GM12875 (cell line): Measurements from ENCODE around the gene IDH3A.

ENCODE experiments used
- H3K4me3 ChIP-seq: one replicate; pipeline ENCODE4 v1.5.1; 2011; ENCODE audit warnings: low read depth, low read length, control low read depth
- CTCF ChIP-seq: IDR thresholded peaks from 2 replicates; pipeline ENCODE4 v1.5.1; 2011; ENCODE audit warnings: low read depth, mild to moderate bottlenecking, control low read depth, inconsistent platforms, low read length, moderate library complexity, borderline replicate concordance; ENCODE audit not compliant: insufficient read depth

The IDH3A gene

DNA sequence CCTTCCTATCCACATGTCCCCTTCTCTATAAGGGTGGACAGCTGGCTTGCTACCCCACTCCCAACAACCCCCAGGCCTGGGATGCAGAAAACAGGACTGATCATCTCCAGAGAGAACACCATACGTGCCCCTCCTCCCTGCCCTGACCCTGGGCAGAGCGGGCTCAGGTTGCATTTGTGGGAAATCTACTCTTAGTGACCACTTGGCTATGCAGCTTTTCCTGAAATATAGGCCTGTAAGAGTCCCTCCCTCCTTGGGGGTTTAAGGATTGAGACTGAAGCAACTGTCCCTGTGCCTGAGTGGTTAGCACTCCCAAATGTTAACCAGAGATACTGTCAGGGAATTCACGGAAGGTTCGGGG lies 45.1 kb upstream of the IDH3A start:
- no peak overlapping the region for H3K4me3 ChIP-seq
- no peak for TF ChIP-seq CTCF

DNA sequence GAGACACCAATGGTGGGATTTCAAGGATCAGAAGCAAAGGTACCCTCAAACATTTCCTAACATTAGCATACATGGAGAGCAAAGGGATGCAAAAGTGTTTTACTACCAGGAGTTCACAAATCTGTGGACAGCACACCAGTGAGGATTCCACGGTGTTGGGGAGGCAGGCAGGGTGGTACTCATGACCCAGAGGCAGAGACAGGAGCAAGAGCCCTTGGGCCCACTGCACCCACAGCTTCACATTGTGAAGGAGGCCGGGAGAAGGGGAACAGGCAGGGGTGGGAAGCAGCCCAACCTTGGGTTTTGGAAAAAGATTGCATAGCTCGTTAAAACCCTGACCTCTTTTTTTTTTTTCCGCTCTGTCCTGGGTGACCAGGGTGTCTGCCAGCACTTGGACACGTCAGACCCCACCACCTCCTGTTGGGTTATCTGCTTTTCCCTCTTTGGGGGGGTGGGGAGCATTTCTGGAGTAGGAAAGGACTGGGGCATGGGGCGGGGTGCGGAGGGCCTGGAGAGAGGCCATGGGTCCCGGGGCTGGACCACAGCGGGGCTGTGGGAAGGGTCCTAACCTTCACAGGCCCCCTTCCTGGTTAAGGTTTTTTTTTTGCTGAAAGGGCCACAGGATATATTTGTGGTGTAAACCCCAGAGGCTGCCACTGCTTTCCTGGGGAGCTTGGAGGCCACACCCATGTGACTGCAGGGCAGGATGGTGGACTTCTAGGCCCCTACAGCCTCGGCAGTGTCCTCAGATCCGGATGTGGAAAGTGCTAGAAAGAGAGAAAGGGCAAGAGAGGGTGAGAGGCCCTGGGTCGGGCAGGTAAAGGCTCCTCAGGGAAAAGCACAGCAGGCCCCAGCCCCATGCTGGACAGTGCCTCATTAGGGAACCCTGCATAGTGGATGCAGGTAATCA lies 44.3 kb upstream of the IDH3A start:
- no peak for TF ChIP-seq CTCF
- H3K4me3 ChIP-seq: no peak overlapping the region

DNA sequence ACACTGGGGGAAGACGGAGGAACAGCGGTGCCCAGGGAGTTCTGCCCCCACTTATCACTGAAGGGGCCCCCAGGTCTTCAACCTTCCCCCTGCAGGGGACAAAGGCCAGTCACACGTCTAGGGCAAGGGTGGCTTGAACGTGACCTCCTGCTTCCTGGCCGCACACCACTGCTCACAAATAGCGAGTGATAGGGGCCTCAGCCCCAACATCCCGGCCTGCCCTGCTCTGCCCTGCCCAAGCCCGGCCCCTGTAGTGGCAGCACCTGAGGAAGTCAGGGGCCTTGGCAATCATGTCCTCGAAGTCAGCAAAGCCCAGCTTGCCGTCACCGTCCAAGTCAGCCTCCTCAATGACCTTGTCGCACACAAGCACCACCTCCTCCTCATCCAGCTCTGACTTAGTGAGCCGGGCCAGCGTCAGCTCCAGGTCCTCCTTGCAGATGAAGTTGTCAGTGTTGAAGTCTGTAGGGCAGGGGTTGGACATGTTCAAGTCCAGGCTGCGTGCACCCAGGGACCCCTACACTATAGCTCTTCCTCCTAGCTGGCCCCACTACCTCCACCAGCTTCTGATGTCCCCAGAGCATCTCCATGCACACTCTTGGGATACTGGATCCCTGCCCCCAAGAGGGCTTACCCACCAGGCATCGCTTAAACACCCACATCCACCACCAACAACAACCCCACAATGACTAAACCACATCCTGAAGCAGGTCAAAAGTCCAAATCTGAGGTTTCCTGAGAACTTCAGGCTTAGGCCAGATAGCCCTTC lies 43.5 kb upstream of the IDH3A start:
- no peak for TF ChIP-seq CTCF
- H3K4me3 ChIP-seq: no peak overlapping the region

DNA sequence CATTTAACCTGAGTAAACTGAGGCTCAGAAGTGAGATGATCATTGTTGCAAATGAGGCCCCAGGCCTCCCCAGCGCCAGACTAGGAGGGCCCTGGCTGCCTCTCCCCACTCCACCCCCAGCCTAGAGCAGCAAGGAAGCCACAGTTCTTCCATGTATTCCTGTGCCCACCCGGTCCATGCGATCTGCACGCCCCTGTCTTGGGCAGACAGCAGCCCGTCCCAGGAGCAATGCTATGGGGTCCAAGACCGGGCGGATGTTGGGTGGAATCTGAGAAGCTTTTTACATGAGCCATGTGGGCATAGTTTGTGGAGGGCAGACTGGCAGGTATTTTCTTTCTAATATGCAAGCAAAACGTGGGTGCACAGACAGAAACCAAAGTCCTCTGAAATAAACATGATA lies 41.7 kb upstream of the IDH3A start:
- no peak for TF ChIP-seq CTCF
- no peak overlapping the region for H3K4me3 ChIP-seq

DNA sequence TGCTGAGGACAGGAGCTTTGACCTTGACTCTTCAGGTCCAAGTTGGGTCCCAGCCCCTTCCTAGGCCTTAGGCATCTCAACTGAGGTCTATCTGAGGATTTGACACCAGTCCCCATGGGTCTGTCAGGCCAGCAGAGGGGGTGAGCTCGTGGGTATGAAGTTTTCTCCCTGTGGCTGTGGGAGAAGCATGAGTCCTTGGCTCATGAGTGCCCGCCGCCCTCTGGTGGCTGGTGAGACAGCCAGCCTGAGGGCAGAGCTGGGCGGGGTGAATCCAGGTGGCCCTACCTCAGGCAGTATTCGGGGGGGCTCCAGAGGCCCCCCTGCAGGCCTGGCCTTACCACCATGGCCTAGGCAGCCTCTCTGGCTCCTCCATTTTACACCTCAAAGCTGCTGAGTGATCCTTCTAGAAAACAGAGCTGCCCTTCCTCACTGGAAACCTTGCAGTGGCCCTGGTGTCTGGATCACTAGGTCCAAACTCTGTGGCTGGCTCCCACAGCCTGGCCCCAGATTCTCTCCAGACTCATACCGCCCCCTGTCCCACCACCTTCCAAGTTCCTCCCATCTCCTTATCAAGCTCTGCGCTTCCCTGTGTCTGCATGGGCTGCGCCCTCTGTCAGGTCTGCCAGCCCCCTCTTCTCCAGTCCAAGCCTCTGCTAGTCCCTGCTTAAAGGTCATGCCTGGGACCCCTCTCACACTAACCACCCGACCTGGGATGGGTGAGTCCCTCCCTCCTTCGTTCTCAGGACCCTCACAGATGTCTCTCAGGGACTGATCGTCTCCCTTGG lies 40.7 kb upstream of the IDH3A start:
- TF ChIP-seq CTCF: peak; percentile 88
- no peak overlapping the region for H3K4me3 ChIP-seq

DNA sequence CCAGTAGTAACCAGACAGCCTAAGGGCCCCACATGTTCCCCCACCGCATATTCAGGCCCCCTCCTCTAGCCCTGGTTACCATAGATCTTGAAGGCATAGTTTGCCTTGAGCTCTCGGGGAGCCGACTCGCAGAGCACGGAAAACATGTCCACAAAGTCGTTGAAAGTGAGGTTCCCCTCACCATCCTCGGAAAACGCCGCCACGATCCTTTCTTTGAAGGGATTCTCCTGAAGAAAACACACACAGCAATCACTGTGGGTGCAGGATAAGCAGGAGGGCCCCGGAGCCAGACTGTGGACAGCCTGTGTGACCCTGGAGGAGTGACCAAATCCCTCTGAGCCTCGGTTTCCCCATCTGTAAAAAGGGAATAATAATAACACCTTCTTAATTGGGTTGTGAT lies 40.0 kb upstream of the IDH3A start:
- H3K4me3 ChIP-seq: no peak overlapping the region
- no peak for TF ChIP-seq CTCF
